Kidney (tissue), 14 donors: ENCODE results near the gene NEMP1. TPM values are rescaled to one million over a fixed set of nuclear protein-coding genes. Genes with fewer than 3 reads are reported as not detected.
"Not testable (repeated sequence)": the region's sequence is repeated elsewhere in the genome, so short reads cannot be mapped to it uniquely, and the experiment has no call there.

ENCODE experiments used
- DNase-seq, 5 donors: peaks; one replicate each; pipeline ENCODE4 v3.0.0-alpha.2; 2013 to 2020
- FAIRE-seq: peaks from 2 replicates; lab custom pipeline; 2012; peaks lifted over from hg19 to GRCh38; lab: Jason Lieb, UNC
- H3K27ac ChIP-seq, 2 donors: one replicate each; pipeline ENCODE4 v1.7.0; 2013; ENCODE audit warnings: low read depth in 2 of 2, low read length in 2 of 2, inconsistent platforms in 1 of 2
- H3K27me3 ChIP-seq: one replicate; pipeline ENCODE4 v1.7.1; 2013; ENCODE audit warnings: low read length, inconsistent platforms; ENCODE audit not compliant: control insufficient read depth, insufficient read depth
- H3K36me3 ChIP-seq, 3 donors: one replicate each; pipeline versions ENCODE4 v1.7.0 to v1.7.1; 2013; ENCODE audit warnings: low read length in 3 of 3, control low read depth in 1 of 3, inconsistent platforms in 1 of 3; ENCODE audit not compliant: insufficient read depth in 3 of 3, control insufficient read depth in 2 of 3
- H3K4me1 ChIP-seq, 3 donors: one replicate each; pipeline versions ENCODE4 v1.7.0 to v1.7.1; 2013; ENCODE audit warnings: low read length in 3 of 3, inconsistent platforms in 1 of 3, low read depth in 1 of 3; ENCODE audit not compliant: control insufficient read depth in 2 of 3, insufficient read depth in 2 of 3
- H3K4me3 ChIP-seq, 3 donors: one replicate each; pipeline versions ENCODE4 v1.7.0 to v1.8.1; 2013; ENCODE audit warnings: low read length in 3 of 3, control low read depth in 1 of 3, inconsistent platforms in 1 of 3
- H3K9ac ChIP-seq, 3 donors: one replicate each; pipeline versions ENCODE4 v1.7.0 to v1.7.1; 2013; ENCODE audit warnings: low read length in 3 of 3, control low read depth in 1 of 3, inconsistent platforms in 1 of 3
- H3K9me3 ChIP-seq, 3 donors: one replicate each; pipeline versions ENCODE4 v1.7.0 to v1.7.1; 2013; ENCODE audit warnings: low read length in 3 of 3, control low read depth in 1 of 3, inconsistent platforms in 1 of 3; ENCODE audit not compliant: control insufficient read depth in 2 of 3, insufficient read depth in 1 of 3
- CTCF ChIP-seq: IDR thresholded peaks from 3 replicates; pipeline ENCODE4 v1.5.1; 2012; ENCODE audit warnings: mild to moderate bottlenecking, moderate library complexity, borderline replicate concordance; ENCODE audit not compliant: insufficient read depth; ENCODE audit errors: extremely low read depth
- intact Hi-C: fragments of 100-400 bp; cut with DNase I; formaldehyde crosslinking; loops from one replicate; pipeline ENCODE4 v1.11.1; 2022
- polyA plus RNA-seq: library from polyadenylated mRNA; stranded (reverse); fragments of 350-450 nt; fragmentation: Illumina TruSeq; extraction: RNeasy Lipid Tissue Mini Kit (QIAGEN cat#74804); gene quantifications from one replicate; pipeline ENCODE4 v1.2.3, GENCODE V29; 2014; ENCODE audit warnings: low read depth, low replicate concordance; ENCODE audit not compliant: insufficient read depth
- total RNA-seq: library from RNA; stranded (reverse); fragmentation: NEBNext Ultra II Directional; extraction: Animal tissue kit (Norgen Biotek cat#: 25700); gene quantifications from one replicate; pipeline ENCODE4 v1.2.1, GENCODE V29; 2021
- donor health status: control.
- donor health status: control.
- donor health status: control.
- donor health status: control.
- donor health status: control.
- donor health status: DM: yes; HTN: yes; CAD: no.
- donor health status: Normal renal cell carcinoma (clear cell type).

NEMP1 gene
- total and polyA plus RNA-seq, 2 donors from 2014 or later: 2.1 to 10.3 TPM

GRCh38 chr12:57079821-57080220, 1.2 kb upstream of the NEMP1 start:
- no peak overlapping the region for H3K4me3 ChIP-seq
- no peak overlapping the region for H3K27ac ChIP-seq
- H3K36me3 ChIP-seq: no peaks in the 10 kb centered on the region
- intact Hi-C loops: no loop called here
- H3K4me1 ChIP-seq: peaks cover 0 to 5% (median 4%) of the 10 kb centered on the region in 3 donors
- FAIRE-seq (no peak), DNase-seq (no peak)
- TF ChIP-seq CTCF: no peak
- no peaks in the 10 kb centered on the region for H3K27me3 ChIP-seq
- no peak overlapping the region for H3K9ac ChIP-seq
- no peaks in the 10 kb centered on the region for H3K9me3 ChIP-seq

GRCh38 chr12:57073566-57074450, 4.8 kb downstream of the NEMP1 start:
- H3K4me1 ChIP-seq, H3K27ac ChIP-seq, DNase-seq, H3K9ac ChIP-seq, H3K36me3 ChIP-seq, H3K9me3 ChIP-seq, FAIRE-seq, H3K27me3 ChIP-seq, intact Hi-C loops, H3K4me3 ChIP-seq: not testable (repeated sequence)

GRCh38 chr12:57072661-57073060, 5.9 kb downstream of the NEMP1 start:
- Histone ChIP-seq H3K4me3 (no peak overlapping the region), H3K4me1 (peaks cover 0 to 6% (median 0%) of the 10 kb centered on the region in 3 donors), H3K27me3 (no peaks in the 10 kb centered on the region), H3K36me3 (no peaks in the 10 kb centered on the region), H3K27ac (no peak overlapping the region), H3K9me3 (no peaks in the 10 kb centered on the region), H3K9ac (no peak overlapping the region)
- DNase-seq (no peak), FAIRE-seq (no peak)
- intact Hi-C loops: no loop called here
- TF ChIP-seq CTCF: no peak

- H3K9ac ChIP-seq: peak overlapping the region in 2 of 3 donors; percentile 5 to 24
Observed at GRCh38 chr12:57069523-57069922, 9.1 kb downstream of the NEMP1 start.

More at GRCh38 chr12:57069523-57069922, 9.1 kb downstream of the NEMP1 start:
- Histone ChIP-seq H3K27ac (peak overlapping the region; percentile 9 to 49), H3K9me3 (no peaks in the 10 kb centered on the region), H3K4me3 (no peak overlapping the region), H3K27me3 (no peaks in the 10 kb centered on the region), H3K36me3 (peaks cover 0 to 2% (median 0%) of the 10 kb centered on the region in 3 donors), H3K4me1 (peaks cover 0 to 6% (median 0%) of the 10 kb centered on the region in 3 donors)
- TF ChIP-seq CTCF: peak; percentile 93
- intact Hi-C loops: loop anchor here (5.0 kb wide), 1 partner anchor 43 kb away; the partner anchor contains the start of gene STAT6
- FAIRE-seq (peak; percentile 56), DNase-seq (peak in 4 of 5 donors; percentile 72 to 94 (median 80))
